ENCODE results near the gene NT5C1A.

DNA sequence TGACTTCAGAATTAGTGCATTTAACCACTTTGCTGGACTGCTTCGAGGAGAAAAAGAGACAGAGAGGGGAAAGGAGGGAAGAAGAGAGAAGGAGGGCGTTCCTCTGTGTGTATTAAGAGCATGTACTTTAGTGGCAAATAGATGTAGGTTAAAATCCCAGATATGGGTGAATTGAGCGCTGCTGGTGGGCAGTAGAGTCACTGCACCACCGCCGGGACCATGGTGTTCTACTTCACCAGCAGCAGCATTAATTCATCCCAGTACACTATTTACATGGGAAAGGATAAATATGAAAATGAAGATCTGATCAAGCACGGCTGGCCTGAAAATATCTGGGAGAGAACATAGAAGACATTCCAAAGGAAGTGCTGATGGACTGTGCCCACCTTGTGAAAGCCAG is 45.9 kb upstream of the NT5C1A start:
- TF ChIP-seq, protein P1, sequence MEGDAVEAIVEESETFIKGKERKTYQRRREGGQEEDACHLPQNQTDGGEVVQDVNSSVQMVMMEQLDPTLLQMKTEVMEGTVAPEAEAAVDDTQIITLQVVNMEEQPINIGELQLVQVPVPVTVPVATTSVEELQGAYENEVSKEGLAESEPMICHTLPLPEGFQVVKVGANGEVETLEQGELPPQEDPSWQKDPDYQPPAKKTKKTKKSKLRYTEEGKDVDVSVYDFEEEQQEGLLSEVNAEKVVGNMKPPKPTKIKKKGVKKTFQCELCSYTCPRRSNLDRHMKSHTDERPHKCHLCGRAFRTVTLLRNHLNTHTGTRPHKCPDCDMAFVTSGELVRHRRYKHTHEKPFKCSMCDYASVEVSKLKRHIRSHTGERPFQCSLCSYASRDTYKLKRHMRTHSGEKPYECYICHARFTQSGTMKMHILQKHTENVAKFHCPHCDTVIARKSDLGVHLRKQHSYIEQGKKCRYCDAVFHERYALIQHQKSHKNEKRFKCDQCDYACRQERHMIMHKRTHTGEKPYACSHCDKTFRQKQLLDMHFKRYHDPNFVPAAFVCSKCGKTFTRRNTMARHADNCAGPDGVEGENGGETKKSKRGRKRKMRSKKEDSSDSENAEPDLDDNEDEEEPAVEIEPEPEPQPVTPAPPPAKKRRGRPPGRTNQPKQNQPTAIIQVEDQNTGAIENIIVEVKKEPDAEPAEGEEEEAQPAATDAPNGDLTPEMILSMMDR (conservative IDR thresholded peaks at IDR 0.05; ENCODE audit: low read length): no peak
- no peak for TF ChIP-seq EZH2phosphoT487 (IDR thresholded peaks at IDR 0.05; ENCODE audit: borderline replicate concordance)
